Endothelial cell of umbilical vein (primary cell): ENCODE results near the gene S100A14. TPM values are rescaled to one million over a fixed set of nuclear protein-coding genes. Genes with fewer than 3 reads are reported as not detected.

ENCODE experiments used
- BruUV-seq: library from RNA; stranded (reverse); fragments of 400-500 nt; replicated peaks from 2 replicates; lab custom pipeline; 2021; lab: Mats Ljungman, UMichigan
- CTCF ChIA-PET: fragments of 300-600, 350-600 bp; sonication (Branson Sonifier 250); formaldehyde crosslinking; loops from one replicate; lab custom pipeline; 2021; ENCODE audit warnings: antibody characterized with exemption, inconsistent platforms; lab: Charles Lee
- POLR2A ChIA-PET: fragments of 300-600, 350-600 bp; sonication (Branson Sonifier 250); formaldehyde crosslinking; loops from one replicate; lab custom pipeline; 2021; ENCODE audit warnings: antibody characterized with exemption, inconsistent platforms; lab: Charles Lee
- DNase-seq: peaks from one replicate; pipeline ENCODE4 v3.0.0-alpha.2; 2011; ENCODE audit warnings: low read depth, low spot score
- FAIRE-seq: peaks from 2 replicates; lab custom pipeline; 2011; peaks lifted over from hg19 to GRCh38; lab: Jason Lieb, UNC
- H2AFZ ChIP-seq: 2 replicates; pipeline ENCODE4 v1.6.0; 2012; ENCODE audit warnings: low read depth, low read length, control low read depth, inconsistent platforms
- H3K27ac ChIP-seq: 2 replicates; pipeline ENCODE4 v1.5.1; 2011; ENCODE audit warnings: low read depth, mild to moderate bottlenecking, control low read depth, low read length, moderate library complexity; ENCODE audit not compliant: insufficient read depth
- H3K27me3 ChIP-seq, 2 experiments: 2 replicates each; pipeline versions ENCODE4 v1.6.0 to v1.6.1; 2011; ENCODE audit warnings: low read length in 2 of 2, mixed read lengths in 1 of 2; ENCODE audit not compliant: control insufficient read depth in 2 of 2, insufficient read depth in 2 of 2
- H3K36me3 ChIP-seq, 2 experiments: 2 replicates in 1 of 2; 3 replicates in 1 of 2; pipeline ENCODE4 v1.5.1; 2011; ENCODE audit warnings: low read length in 2 of 2, mild to moderate bottlenecking in 1 of 2, moderate library complexity in 1 of 2; ENCODE audit not compliant: control insufficient read depth in 2 of 2, insufficient read depth in 2 of 2; ENCODE audit errors: extremely low read depth in 1 of 2
- H3K4me1 ChIP-seq: 3 replicates; pipeline ENCODE4 v1.5.1; 2011; ENCODE audit warnings: mild to moderate bottlenecking, low read length; ENCODE audit not compliant: control insufficient read depth, insufficient read depth; ENCODE audit errors: extremely low read depth
- H3K4me2 ChIP-seq: 2 replicates; pipeline ENCODE4 v1.6.1; 2011; ENCODE audit warnings: low read length, control low read depth, mixed read lengths; ENCODE audit not compliant: insufficient read depth
- H3K4me3 ChIP-seq, 3 experiments: fragments of 200-600 bp in 1 of 3; sonication (generic), shearing (Covaris generic) in 1 of 3; replicated peaks in 1 of 3; 2 replicates each; pipeline ENCODE4 v1.5.1; 2011 to 2016; ENCODE audit warnings: control low read depth in 3 of 3, low read length in 3 of 3, mild to moderate bottlenecking in 2 of 3, inconsistent platforms in 1 of 3, low read depth in 1 of 3, moderate library complexity in 1 of 3; ENCODE audit not compliant: insufficient read depth in 1 of 3
- H3K79me2 ChIP-seq: 2 replicates; pipeline ENCODE4 v1.6.0; 2012; ENCODE audit warnings: low read length, inconsistent platforms; ENCODE audit not compliant: control insufficient read depth, insufficient read depth
- H3K9ac ChIP-seq: replicated peaks from 2 replicates; pipeline ENCODE3; 2011; ENCODE audit warnings: low read length, control low read depth; ENCODE audit not compliant: insufficient read depth; ENCODE audit errors: extremely low read depth
- H3K9me1 ChIP-seq: replicated peaks from 3 replicates; pipeline ENCODE4 v1.6.0; 2011; ENCODE audit warnings: mild to moderate bottlenecking, low read length; ENCODE audit not compliant: control insufficient read depth, insufficient read depth; ENCODE audit errors: extremely low read depth
- H3K9me3 ChIP-seq: replicated peaks from 2 replicates; pipeline ENCODE4 v1.5.1; 2012; ENCODE audit warnings: low read length, inconsistent platforms; ENCODE audit not compliant: control insufficient read depth, insufficient read depth
- H4K20me1 ChIP-seq: replicated peaks from 2 replicates; pipeline ENCODE3; 2011; ENCODE audit warnings: mild to moderate bottlenecking, low read length; ENCODE audit not compliant: control insufficient read depth, insufficient read depth; ENCODE audit errors: extremely low read depth
- EZH2 ChIP-seq: IDR thresholded peaks from 2 replicates; pipeline ENCODE4 v1.6.1; 2012; ENCODE audit warnings: borderline replicate concordance, low read depth, mild to moderate bottlenecking, moderate library complexity, low read length, inconsistent platforms; ENCODE audit not compliant: severe bottlenecking
- FOS ChIP-seq: IDR thresholded peaks from 2 replicates; pipeline ENCODE4 v1.6.1; 2011; ENCODE audit warnings: mild to moderate bottlenecking, low read length, moderate library complexity, borderline replicate concordance; ENCODE audit not compliant: insufficient read depth
- GATA2 ChIP-seq: IDR thresholded peaks from 2 replicates; pipeline ENCODE4 v1.7.0; 2011; ENCODE audit warnings: low read depth, mild to moderate bottlenecking, moderate library complexity, mixed read lengths, low read length; ENCODE audit not compliant: insufficient read length, insufficient read depth
- JUN ChIP-seq: IDR thresholded peaks from 2 replicates; pipeline ENCODE4 v1.6.1; 2011; ENCODE audit warnings: borderline replicate concordance, low read depth; ENCODE audit not compliant: insufficient read length, insufficient read depth
- MYC ChIP-seq: IDR thresholded peaks from one replicate; pipeline ENCODE4 v1.6.1; 2011; ENCODE audit warnings: mild to moderate bottlenecking, low read depth, low read length
- POLR2A ChIP-seq: IDR thresholded peaks from 2 replicates; pipeline ENCODE4 v1.6.1; 2012; ENCODE audit warnings: low read depth, mild to moderate bottlenecking, control low read depth, low read length
- POLR2AphosphoS5 ChIP-seq: IDR thresholded peaks from 2 replicates; pipeline ENCODE4 v1.6.1; 2012; ENCODE audit warnings: low read depth, mild to moderate bottlenecking, control low read depth, low read length, moderate library complexity; ENCODE audit not compliant: insufficient read depth
- dilution Hi-C: fragments of 300-500 bp; cut with MboI; formaldehyde crosslinking; loops from one replicate; pipeline ENCODE4 v1.15.0; 2019; ENCODE audit warnings: low sequenced_read_pairs; ENCODE audit not compliant: extremely low pct_ligation_motif_present
- intact Hi-C: fragments of 100-400 bp; cut with micrococcal nuclease; formaldehyde crosslinking; loops from one replicate; pipeline ENCODE4 v1.10.0; 2022
- polyA plus RNA-seq, 4 experiments: library from polyadenylated mRNA; depleted of rRNA in 3 of 4; stranded (reverse) in 3 of 4; unstranded in 1 of 4; fragments of >200 nt; gene quantifications; 2 replicates each; pipeline versions ENCODE4 v1.2.1 to v1.2.3, GENCODE V29; 2011 to 2012; ENCODE audit warnings: missing spikeins in 1 of 4
- total RNA-seq: library from RNA; stranded (reverse); gene quantifications from 2 replicates; pipeline ENCODE4 v1.2.3, GENCODE V29; 2021
- TF ChIP-seq, protein P1 (sequence below), 2 donors: IDR thresholded peaks; 1 replicate in 1 of 2; 2 replicates in 1 of 2; pipeline ENCODE4 v1.5.1; 2011; ENCODE audit warnings: low read length in 2 of 2, mild to moderate bottlenecking in 2 of 2, moderate library complexity in 2 of 2, control low read depth in 1 of 2, inconsistent platforms in 1 of 2, low read depth in 1 of 2; ENCODE audit not compliant: insufficient read depth in 1 of 2; ENCODE audit errors: extremely low read depth in 1 of 2
- TF ChIP-seq, protein P2 (sequence below): IDR thresholded peaks from 2 replicates; pipeline ENCODE4 v1.6.1; 2011; ENCODE audit not compliant: insufficient read depth, insufficient read length

Gene S100A14
- total and polyA plus RNA-seq, 2 donors (not counting 3 experiments of a cell fraction or from before 2014, with no cell fraction given), result 0.10 TPM; not detected in 1

DNA sequence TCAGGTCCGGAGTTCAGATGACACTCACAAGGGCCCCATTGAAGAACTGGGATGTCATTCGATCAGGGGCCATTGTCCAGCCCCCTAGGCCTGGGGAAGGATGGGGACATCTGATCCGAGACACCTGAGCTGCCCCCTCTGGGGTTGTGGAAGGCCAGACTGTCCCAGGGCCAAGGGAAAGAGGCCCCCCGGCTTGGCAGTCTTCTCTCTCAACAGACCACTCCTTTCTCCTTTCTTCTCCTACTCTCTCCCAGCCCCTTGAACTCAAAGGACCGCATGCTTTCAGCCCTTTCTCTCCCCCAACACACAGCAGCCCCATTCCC lies 13.2 kb upstream of the S100A14 start:
- peaks cover 23% of the 10 kb centered on the region for H3K79me2 ChIP-seq
- BruUV-seq, result no TSS peak
- FAIRE-seq, result no peak
- TF ChIP-seq, protein P1, sequence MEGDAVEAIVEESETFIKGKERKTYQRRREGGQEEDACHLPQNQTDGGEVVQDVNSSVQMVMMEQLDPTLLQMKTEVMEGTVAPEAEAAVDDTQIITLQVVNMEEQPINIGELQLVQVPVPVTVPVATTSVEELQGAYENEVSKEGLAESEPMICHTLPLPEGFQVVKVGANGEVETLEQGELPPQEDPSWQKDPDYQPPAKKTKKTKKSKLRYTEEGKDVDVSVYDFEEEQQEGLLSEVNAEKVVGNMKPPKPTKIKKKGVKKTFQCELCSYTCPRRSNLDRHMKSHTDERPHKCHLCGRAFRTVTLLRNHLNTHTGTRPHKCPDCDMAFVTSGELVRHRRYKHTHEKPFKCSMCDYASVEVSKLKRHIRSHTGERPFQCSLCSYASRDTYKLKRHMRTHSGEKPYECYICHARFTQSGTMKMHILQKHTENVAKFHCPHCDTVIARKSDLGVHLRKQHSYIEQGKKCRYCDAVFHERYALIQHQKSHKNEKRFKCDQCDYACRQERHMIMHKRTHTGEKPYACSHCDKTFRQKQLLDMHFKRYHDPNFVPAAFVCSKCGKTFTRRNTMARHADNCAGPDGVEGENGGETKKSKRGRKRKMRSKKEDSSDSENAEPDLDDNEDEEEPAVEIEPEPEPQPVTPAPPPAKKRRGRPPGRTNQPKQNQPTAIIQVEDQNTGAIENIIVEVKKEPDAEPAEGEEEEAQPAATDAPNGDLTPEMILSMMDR (IDR thresholded peaks at IDR 0.05; ENCODE audit: extremely low read depth in 1 of 2, insufficient read depth in 1 of 2, low read depth in 1 of 2, low read length in 2 of 2), result no peak
- TF ChIP-seq JUN, result no peak
- TF ChIP-seq, protein P2, sequence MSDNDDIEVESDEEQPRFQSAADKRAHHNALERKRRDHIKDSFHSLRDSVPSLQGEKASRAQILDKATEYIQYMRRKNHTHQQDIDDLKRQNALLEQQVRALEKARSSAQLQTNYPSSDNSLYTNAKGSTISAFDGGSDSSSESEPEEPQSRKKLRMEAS, result no peak
- no peak for TF ChIP-seq GATA2
- TF ChIP-seq POLR2AphosphoS5, result no peak
- TF ChIP-seq POLR2A, result no peak
- no peak for TF ChIP-seq MYC
- TF ChIP-seq FOS, result no peak
- TF ChIP-seq EZH2, result no peak
- H3K4me1 ChIP-seq, result peaks cover 19% of the 10 kb centered on the region
- ChIA-PET POLR2A (interaction anchor here (0.6 to 3.6 kb wide), 2 partner anchors 13 to 20 kb away, joined by 3 to 43 read pairs; no protein-coding TSS in a partner anchor), CTCF (interaction anchor here (4.6 to 7.8 kb wide), 2 partner anchors 58 to 96 kb away, joined by 51 to 145 read pairs; no protein-coding TSS in a partner anchor)
- no peak overlapping the region for H3K27ac ChIP-seq
- no peaks in the 10 kb centered on the region for H4K20me1 ChIP-seq
- no peak overlapping the region for H3K4me2 ChIP-seq
- intact Hi-C loops, result no loop called here
- no peaks in the 10 kb centered on the region for H3K9me1 ChIP-seq
- DNase-seq, result no peak
- dilution Hi-C loops, result no loop called here
- H2AFZ ChIP-seq, result no peak overlapping the region
- no peaks in the 10 kb centered on the region for H3K36me3 ChIP-seq
- no peaks in the 10 kb centered on the region for H3K9me3 ChIP-seq
- H3K4me3 ChIP-seq, result no peak overlapping the region
- no peak overlapping the region for H3K9ac ChIP-seq
- no peaks in the 10 kb centered on the region for H3K27me3 ChIP-seq
